Measurements from ENCODE around the gene BCL7A.
A peak's percentile ranks its signal among the peaks of the same experiment; 100 is the strongest.

The BCL7A gene

DNA sequence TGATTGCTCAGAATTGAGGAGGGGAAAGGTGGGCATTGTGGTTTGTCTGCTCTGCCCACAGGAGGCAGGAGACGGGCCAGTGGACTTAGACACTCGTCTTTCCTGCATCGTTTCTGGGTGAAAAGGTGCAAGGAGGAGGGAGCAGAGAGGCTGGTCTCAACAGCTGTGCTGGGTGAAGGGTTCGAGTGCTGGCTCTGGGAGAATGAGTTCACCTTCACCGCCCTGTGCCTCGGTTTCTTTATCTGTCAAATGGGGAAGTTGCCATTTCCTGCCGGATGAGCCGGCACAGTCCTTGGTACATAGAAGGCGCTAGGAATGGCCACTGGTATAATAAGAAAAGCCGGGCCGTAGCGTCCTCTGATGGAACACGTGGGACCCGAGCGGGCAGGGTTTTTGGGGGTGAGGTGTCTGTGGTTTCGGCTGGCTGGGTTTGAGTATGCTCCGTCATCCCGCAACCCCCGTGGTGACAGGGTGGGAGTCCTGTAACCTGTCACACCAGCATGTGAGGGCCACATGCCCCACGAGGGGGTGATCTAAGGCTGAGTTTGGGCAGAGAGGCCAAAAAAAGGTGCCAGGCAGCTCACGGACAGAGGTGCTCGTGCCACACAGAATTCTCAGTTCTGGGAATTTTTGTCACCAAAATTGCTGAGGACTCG lies 7.3 kb downstream of the BCL7A start:
- H3K9me3 ChIP-seq (ENCODE audit: low read depth, low read length): no peaks in the 10 kb centered on the region
- TF ChIP-seq EZH2 (IDR thresholded peaks at IDR 0.05) (no peak), FOXP2 (optimal IDR thresholded peaks at IDR 0.05; ENCODE audit: control extremely low read depth, extremely low read length, insufficient read depth) (no peak), POLR2AphosphoS5 (IDR thresholded peaks at IDR 0.05; ENCODE audit: borderline replicate concordance, low read depth, low read length) (no peak)
- no peaks in the 10 kb centered on the region for H3K36me3 ChIP-seq (ENCODE audit: insufficient read depth, low read length)
- H3K9ac ChIP-seq (ENCODE audit: insufficient read length): no peak overlapping the region
- no peak for DNase-seq (ENCODE audit: low read depth, low spot score)
- H3K27ac ChIP-seq: peak overlapping the region; percentile 13; the same call in 1 of the 2 replicates
- no peak overlapping the region for H3K4me3 ChIP-seq

DNA sequence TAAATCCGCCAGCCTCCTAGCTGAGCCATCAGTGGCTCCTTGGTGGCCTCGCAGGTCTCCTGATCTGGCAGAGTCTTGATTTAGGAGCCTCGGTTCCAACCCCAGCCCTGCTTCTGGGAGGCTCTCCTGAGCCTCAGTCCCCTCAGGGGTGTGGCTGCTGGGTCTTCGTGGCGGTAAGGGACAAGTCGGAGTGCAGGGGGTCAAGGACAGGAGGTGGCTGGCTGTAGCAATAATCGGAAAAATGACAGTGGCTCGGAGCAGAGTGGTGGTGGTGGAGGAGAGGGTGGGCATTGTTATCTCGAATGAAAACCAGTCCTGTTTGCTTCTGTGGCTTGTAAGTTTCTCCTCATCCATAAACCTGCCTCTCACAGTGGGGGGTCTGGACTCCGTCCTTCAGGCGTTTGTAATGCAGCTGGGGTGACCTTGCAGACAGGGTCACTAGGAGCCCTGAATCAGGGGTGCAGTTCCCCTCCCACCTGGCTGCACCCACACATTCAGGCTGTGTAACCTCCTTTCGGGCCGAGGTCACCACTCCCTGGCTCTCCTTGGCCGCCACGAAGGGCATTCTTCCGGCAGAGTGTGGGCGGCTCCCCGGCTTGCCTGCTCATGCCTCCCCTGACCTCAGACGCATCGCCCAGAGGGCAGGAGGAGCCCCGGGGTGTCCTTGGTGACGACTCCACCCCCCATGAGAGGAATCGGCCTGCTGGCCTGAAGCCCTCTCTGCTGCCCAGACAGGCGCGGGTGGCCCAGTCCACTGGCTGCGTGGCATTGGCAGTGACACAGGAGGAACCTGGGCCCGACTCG lies 8.1 kb downstream of the BCL7A start:
- Histone ChIP-seq H3K4me3 (no peak overlapping the region), H3K27ac (no peak overlapping the region), H3K9ac (ENCODE audit: insufficient read length) (no peak overlapping the region), H3K36me3 (ENCODE audit: insufficient read depth, low read length) (peaks cover under 1% of the 10 kb centered on the region; the same call in 1 of the 2 replicates), H3K9me3 (ENCODE audit: low read depth, low read length) (no peaks in the 10 kb centered on the region)
- no peak for TF ChIP-seq FOXP2 (optimal IDR thresholded peaks at IDR 0.05; ENCODE audit: control extremely low read depth, extremely low read length, insufficient read depth)
- no peak for TF ChIP-seq EZH2 (IDR thresholded peaks at IDR 0.05)
- no peak for TF ChIP-seq POLR2AphosphoS5 (IDR thresholded peaks at IDR 0.05; ENCODE audit: borderline replicate concordance, low read depth, low read length)
- DNase-seq (ENCODE audit: low read depth, low spot score): no peak

DNA sequence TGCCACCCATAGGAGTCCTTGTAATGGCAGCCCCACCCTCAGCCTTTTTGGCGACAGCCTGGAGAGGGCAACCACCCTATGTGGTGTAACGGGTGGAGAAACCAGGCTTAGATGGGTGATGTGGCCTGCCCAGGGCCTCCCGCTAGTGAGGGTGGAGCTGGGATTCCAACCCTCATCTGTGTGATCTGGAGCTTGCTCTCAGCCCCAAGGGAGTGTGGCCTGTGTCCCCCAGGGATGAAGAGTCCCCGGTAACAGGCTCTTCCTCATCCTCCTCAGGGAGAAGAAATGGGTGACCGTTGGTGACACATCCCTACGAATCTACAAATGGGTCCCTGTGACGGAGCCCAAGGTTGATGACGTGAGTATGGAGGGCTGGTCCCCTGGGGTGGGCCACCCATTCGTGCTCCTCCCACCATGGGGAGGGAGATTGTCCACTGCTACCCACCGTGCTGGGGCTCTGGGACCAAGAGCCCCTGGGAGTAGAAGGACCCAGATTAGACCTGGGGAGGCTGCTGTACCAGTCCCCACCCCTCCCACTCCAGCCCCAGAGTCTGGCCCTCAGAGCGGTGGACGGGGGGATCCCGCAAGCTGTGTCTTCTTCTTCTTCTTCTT lies 8.8 kb downstream of the BCL7A start:
- DNase-seq (ENCODE audit: low read depth, low spot score): no peak
- Histone ChIP-seq H3K36me3 (ENCODE audit: insufficient read depth, low read length) (peaks cover 7% of the 10 kb centered on the region; the same call in 1 of the 2 replicates), H3K9me3 (ENCODE audit: low read depth, low read length) (no peaks in the 10 kb centered on the region), H3K9ac (ENCODE audit: insufficient read length) (no peak overlapping the region), H3K4me3 (no peak overlapping the region), H3K27ac (no peak overlapping the region)
- no peak for TF ChIP-seq POLR2AphosphoS5 (IDR thresholded peaks at IDR 0.05; ENCODE audit: borderline replicate concordance, low read depth, low read length)
- TF ChIP-seq EZH2 (IDR thresholded peaks at IDR 0.05): no peak
- TF ChIP-seq FOXP2 (optimal IDR thresholded peaks at IDR 0.05; ENCODE audit: control extremely low read depth, extremely low read length, insufficient read depth): no peak

DNA sequence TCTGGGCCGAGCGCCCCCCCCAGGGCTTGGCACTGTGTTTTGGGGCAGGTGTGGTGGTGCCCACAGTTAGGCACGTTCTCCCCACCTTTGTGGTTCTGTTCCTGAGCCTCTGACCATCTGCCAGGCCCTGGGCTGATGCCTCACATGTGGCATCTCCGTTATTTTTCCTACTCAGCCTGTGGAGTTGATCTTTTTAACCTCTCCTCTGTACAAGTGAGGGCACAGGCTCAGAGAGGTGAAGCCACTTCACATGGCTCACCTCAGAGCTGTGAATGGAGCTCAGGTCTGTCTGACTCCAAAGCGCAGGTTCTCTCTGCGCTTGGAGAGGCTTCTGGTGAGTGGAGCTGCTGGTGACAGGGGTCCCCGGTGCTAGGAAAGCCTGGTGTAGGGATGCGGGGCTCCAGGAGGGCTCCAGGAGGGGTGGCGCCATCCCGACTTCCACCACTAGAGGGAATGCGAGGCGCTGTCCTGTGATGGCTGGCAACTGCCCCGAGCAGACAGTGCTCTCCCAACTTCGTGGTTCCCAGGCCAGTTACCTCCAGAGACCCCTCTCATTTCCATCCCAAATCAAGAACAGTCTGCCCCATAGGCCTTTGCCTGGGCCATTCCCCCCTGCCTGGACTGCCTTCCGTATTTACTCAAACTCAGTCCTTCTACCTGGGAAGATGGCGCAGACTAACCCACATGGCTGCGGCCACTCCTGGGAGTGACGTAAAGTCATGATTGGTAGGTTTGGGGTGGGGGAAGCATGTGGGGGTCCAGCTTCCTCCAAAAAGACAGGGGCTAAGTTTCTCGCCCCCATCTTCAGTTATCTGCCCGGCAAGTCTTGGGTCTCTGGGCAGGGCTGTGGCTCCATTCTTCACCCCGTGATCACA lies 9.9 kb downstream of the BCL7A start:
- no peak overlapping the region for H3K4me3 ChIP-seq
- no peaks in the 10 kb centered on the region for H3K9me3 ChIP-seq (ENCODE audit: low read depth, low read length)
- no peak overlapping the region for H3K27ac ChIP-seq
- DNase-seq (ENCODE audit: low read depth, low spot score): no peak
- TF ChIP-seq EZH2 (IDR thresholded peaks at IDR 0.05) (no peak), FOXP2 (optimal IDR thresholded peaks at IDR 0.05; ENCODE audit: control extremely low read depth, extremely low read length, insufficient read depth) (no peak), POLR2AphosphoS5 (IDR thresholded peaks at IDR 0.05; ENCODE audit: borderline replicate concordance, low read depth, low read length) (no peak)
- H3K36me3 ChIP-seq (ENCODE audit: insufficient read depth, low read length): peaks cover 18% of the 10 kb centered on the region
- no peak overlapping the region for H3K9ac ChIP-seq (ENCODE audit: insufficient read length)

DNA sequence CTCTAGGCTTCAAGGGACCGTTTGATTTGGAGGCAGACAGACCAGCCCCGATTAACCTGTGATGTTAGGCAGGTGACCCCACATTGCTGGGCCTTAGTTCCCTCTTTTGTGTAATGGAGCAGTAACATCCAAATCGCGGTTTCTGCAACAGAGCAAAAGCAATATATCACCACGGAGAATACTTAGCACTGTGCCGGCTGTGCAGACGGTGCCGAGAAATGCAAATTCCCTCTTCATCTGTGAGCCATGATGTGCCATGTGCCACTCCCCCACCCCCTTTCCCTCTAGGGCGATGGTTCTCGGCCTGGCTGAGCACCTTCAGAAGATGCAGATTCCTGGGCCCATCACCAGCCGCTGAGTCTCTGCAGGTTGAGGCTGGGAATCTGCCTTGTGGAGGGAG lies 10.9 kb downstream of the BCL7A start:
- no peak overlapping the region for H3K9ac ChIP-seq (ENCODE audit: insufficient read length)
- no peak overlapping the region for H3K27ac ChIP-seq
- H3K4me3 ChIP-seq: no peak overlapping the region
- DNase-seq (ENCODE audit: low read depth, low spot score): no peak
- no peaks in the 10 kb centered on the region for H3K9me3 ChIP-seq (ENCODE audit: low read depth, low read length)
- H3K36me3 ChIP-seq (ENCODE audit: insufficient read depth, low read length): peaks cover 26% of the 10 kb centered on the region
- TF ChIP-seq EZH2 (IDR thresholded peaks at IDR 0.05) (no peak), POLR2AphosphoS5 (IDR thresholded peaks at IDR 0.05; ENCODE audit: borderline replicate concordance, low read depth, low read length) (no peak)

DNA sequence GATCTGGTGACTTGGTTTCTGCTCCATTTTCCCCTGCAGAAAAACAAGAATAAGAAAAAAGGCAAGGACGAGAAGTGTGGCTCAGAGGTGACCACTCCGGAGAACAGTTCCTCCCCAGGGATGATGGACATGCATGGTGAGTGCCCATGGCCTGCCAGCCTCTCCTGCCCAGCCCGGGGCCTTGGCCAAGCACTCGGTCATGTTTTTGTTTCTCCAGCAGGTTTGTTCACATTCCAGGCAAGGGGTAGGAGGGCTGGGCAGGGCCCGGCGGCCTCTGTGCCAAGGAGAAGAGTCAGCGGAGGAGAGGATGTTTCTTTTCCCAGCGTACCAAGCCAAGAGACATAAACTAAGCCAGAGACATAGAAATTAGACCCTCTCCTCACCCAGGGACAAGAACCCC lies 13.6 kb downstream of the BCL7A start:
- Histone ChIP-seq H3K27ac (no peak overlapping the region), H3K36me3 (ENCODE audit: insufficient read depth, low read length) (peaks cover 37% of the 10 kb centered on the region), H3K9ac (ENCODE audit: insufficient read length) (no peak overlapping the region), H3K4me3 (no peak overlapping the region), H3K9me3 (ENCODE audit: low read depth, low read length) (no peaks in the 10 kb centered on the region)
- DNase-seq (ENCODE audit: low read depth, low spot score): no peak
- TF ChIP-seq POLR2AphosphoS5 (IDR thresholded peaks at IDR 0.05; ENCODE audit: borderline replicate concordance, low read depth, low read length) (no peak), FOXP2 (optimal IDR thresholded peaks at IDR 0.05; ENCODE audit: control extremely low read depth, extremely low read length, insufficient read depth) (no peak), EZH2 (IDR thresholded peaks at IDR 0.05) (no peak)

DNA sequence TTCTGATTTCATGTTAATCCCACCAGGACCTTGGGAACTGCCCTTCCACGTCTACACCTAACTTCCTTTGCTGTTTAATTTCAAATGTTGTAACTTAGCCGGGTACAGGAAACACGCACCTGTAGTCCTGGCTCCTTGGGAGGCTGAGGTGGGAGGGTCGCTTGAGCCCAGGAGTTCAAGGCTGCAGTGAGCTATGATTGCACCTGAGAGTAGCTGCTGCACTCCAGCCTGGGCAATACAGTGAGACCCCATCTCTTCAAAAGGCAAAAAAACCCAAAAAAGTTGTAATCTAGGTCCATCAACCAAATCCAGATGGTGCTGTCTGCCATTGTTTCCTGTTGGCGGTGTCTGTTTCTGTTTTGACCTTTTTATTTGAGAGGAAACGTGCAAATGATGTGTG lies 14.5 kb downstream of the BCL7A start:
- Histone ChIP-seq H3K27ac (no peak overlapping the region), H3K4me3 (no peak overlapping the region), H3K9me3 (ENCODE audit: low read depth, low read length) (no peaks in the 10 kb centered on the region), H3K9ac (ENCODE audit: insufficient read length) (no peak overlapping the region), H3K36me3 (ENCODE audit: insufficient read depth, low read length) (peaks cover 44% of the 10 kb centered on the region)
- DNase-seq (ENCODE audit: low read depth, low spot score): no peak
- no peak for TF ChIP-seq FOXP2 (optimal IDR thresholded peaks at IDR 0.05; ENCODE audit: control extremely low read depth, extremely low read length, insufficient read depth)
- TF ChIP-seq EZH2 (IDR thresholded peaks at IDR 0.05): no peak
- TF ChIP-seq POLR2AphosphoS5 (IDR thresholded peaks at IDR 0.05; ENCODE audit: borderline replicate concordance, low read depth, low read length): no peak

All from SK-N-MC (cell line).